ENCODE measurements around the gene PEAK1. TPM values are rescaled to one million over a fixed set of nuclear protein-coding genes. Genes with fewer than 3 reads are reported as not detected.

PEAK1 gene
- total RNA-seq, 1 experiment from 2014 or later: 18.4 TPM

DNA sequence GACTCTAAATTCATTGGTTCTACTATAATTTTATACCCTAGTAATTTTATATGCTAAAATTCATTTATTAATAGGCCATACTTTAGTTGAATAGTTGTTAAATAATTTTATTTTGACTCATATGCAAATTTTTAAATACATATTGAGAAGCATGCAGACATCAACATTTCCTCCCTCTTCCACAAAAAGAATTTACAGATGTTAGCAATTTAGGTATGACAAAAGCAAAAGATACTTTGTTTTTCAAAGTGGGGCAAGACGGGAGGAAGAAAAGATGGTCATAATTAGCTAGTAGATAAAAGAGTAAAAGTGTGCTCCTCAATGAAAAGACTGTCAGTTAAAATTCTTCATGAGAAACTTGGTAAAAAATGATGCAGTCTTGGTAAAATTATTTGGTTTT, 200.1 kb downstream of the PEAK1 start:
- H3K4me1 Mint-ChIP-seq (ENCODE audit: low read depth, unreplicated experiment): peaks cover 7% of the 10 kb centered on the region
- no peaks in the 10 kb centered on the region for H3K27me3 Mint-ChIP-seq (ENCODE audit: insufficient read depth, unreplicated experiment)
- no peaks in the 10 kb centered on the region for H3K9me3 ChIP-seq
- H3K27ac Mint-ChIP-seq (ENCODE audit: unreplicated experiment): no peak overlapping the region
- intact Hi-C loops (cut with micrococcal nuclease; ENCODE audit: unreplicated experiment): no loop called here
- H3K4me3 Mint-ChIP-seq (ENCODE audit: unreplicated experiment): no peak overlapping the region
- peaks cover 9% of the 10 kb centered on the region for H3K4me1 ChIP-seq
- DNase-seq: no peak
- CTCF ChIA-PET: no interaction called here
- TF ChIP-seq, protein P1, sequence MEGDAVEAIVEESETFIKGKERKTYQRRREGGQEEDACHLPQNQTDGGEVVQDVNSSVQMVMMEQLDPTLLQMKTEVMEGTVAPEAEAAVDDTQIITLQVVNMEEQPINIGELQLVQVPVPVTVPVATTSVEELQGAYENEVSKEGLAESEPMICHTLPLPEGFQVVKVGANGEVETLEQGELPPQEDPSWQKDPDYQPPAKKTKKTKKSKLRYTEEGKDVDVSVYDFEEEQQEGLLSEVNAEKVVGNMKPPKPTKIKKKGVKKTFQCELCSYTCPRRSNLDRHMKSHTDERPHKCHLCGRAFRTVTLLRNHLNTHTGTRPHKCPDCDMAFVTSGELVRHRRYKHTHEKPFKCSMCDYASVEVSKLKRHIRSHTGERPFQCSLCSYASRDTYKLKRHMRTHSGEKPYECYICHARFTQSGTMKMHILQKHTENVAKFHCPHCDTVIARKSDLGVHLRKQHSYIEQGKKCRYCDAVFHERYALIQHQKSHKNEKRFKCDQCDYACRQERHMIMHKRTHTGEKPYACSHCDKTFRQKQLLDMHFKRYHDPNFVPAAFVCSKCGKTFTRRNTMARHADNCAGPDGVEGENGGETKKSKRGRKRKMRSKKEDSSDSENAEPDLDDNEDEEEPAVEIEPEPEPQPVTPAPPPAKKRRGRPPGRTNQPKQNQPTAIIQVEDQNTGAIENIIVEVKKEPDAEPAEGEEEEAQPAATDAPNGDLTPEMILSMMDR (IDR thresholded peaks at IDR 0.05; ENCODE audit: insufficient read depth in 1 of 2, low read depth in 1 of 2, low read length in 1 of 2, severe bottlenecking in 1 of 2, unreplicated experiment in 1 of 2): no peak
- H3K36me3 Mint-ChIP-seq (ENCODE audit: insufficient read depth, unreplicated experiment): no peaks in the 10 kb centered on the region
- H3K9me3 Mint-ChIP-seq (ENCODE audit: unreplicated experiment): no peaks in the 10 kb centered on the region
- no peak overlapping the region for H3K4me3 ChIP-seq (ENCODE audit: low read depth, low read length)
- BruUV-seq (replicated peaks): no TSS peak
- POLR2A ChIA-PET: no interaction called here
- no peaks in the 10 kb centered on the region for H3K27me3 ChIP-seq (replicated peaks; ENCODE audit: control insufficient read depth, insufficient read depth, low read length)
- H3K36me3 ChIP-seq (ENCODE audit: control insufficient read depth, insufficient read depth, low read length): no peaks in the 10 kb centered on the region

DNA sequence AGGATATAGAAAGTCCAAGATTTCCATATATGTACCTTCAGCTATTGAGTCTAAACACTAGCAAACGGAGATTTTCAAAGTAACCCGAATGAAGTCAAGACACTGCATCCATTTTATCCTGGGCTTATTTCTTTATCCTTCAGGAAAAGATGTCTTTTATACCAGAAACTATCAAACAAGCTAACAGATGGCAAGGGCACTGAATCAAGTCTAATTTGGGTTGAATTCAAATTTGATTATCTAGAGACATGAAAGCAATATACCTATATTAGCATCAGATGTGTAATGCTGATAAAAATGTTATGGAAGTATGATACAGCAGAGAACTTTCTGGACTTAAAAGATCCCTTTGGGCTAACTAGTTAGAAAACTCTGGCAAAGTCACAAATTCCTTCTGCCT, 210.7 kb downstream of the PEAK1 start:
- Histone ChIP-seq H3K36me3 (ENCODE audit: control insufficient read depth, insufficient read depth, low read length) (no peaks in the 10 kb centered on the region), H3K27me3 (replicated peaks; ENCODE audit: control insufficient read depth, insufficient read depth, low read length) (no peaks in the 10 kb centered on the region), H3K4me1 (no peaks in the 10 kb centered on the region), H3K9me3 (peaks cover 3% of the 10 kb centered on the region; the same call in 1 of the 2 replicates), H3K4me3 (ENCODE audit: low read depth, low read length) (no peak overlapping the region)
- POLR2A ChIA-PET: no interaction called here
- Mint-ChIP-seq H3K27me3 (ENCODE audit: insufficient read depth, unreplicated experiment) (no peaks in the 10 kb centered on the region), H3K4me3 (ENCODE audit: unreplicated experiment) (no peak overlapping the region), H3K9me3 (ENCODE audit: unreplicated experiment) (peaks cover 9% of the 10 kb centered on the region), H3K36me3 (ENCODE audit: insufficient read depth, unreplicated experiment) (no peaks in the 10 kb centered on the region), H3K27ac (ENCODE audit: unreplicated experiment) (no peak overlapping the region), H3K4me1 (ENCODE audit: low read depth, unreplicated experiment) (no peaks in the 10 kb centered on the region)
- DNase-seq: no peak
- intact Hi-C loops (cut with micrococcal nuclease; ENCODE audit: unreplicated experiment): no loop called here
- TF ChIP-seq, protein P1 (IDR thresholded peaks at IDR 0.05; ENCODE audit: insufficient read depth in 1 of 2, low read depth in 1 of 2, low read length in 1 of 2, severe bottlenecking in 1 of 2, unreplicated experiment in 1 of 2): no peak
- BruUV-seq (replicated peaks): no TSS peak
- CTCF ChIA-PET: no interaction called here

DNA sequence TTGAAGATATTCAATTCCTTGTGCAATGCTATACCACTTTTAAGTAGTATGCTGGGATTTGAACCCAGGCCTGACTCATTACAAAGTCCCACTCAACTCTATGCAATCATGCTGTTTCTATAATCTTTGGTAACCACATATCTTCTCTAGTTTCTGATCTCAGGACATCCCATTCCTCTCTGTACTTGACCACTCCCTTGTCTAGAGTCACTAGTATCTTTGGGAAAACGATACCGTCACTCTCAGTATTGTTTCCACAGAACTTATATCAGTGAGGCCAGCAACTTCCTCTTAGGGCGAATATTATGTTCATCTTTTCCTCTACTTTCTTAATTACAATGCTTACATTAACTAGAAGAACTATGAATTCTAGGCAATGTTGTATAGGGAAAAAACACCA, 211.7 kb downstream of the PEAK1 start:
- Histone ChIP-seq H3K4me3 (ENCODE audit: low read depth, low read length) (no peak overlapping the region), H3K4me1 (no peaks in the 10 kb centered on the region), H3K9me3 (peaks cover 3% of the 10 kb centered on the region; the same call in 1 of the 2 replicates), H3K27me3 (replicated peaks; ENCODE audit: control insufficient read depth, insufficient read depth, low read length) (no peaks in the 10 kb centered on the region), H3K36me3 (ENCODE audit: control insufficient read depth, insufficient read depth, low read length) (no peaks in the 10 kb centered on the region)
- intact Hi-C loops (cut with micrococcal nuclease; ENCODE audit: unreplicated experiment): no loop called here
- ChIA-PET CTCF (no interaction called here), POLR2A (no interaction called here)
- Mint-ChIP-seq H3K27me3 (ENCODE audit: insufficient read depth, unreplicated experiment) (no peaks in the 10 kb centered on the region), H3K36me3 (ENCODE audit: insufficient read depth, unreplicated experiment) (no peaks in the 10 kb centered on the region), H3K27ac (ENCODE audit: unreplicated experiment) (no peak overlapping the region), H3K9me3 (ENCODE audit: unreplicated experiment) (peaks cover 9% of the 10 kb centered on the region), H3K4me1 (ENCODE audit: low read depth, unreplicated experiment) (no peaks in the 10 kb centered on the region), H3K4me3 (ENCODE audit: unreplicated experiment) (no peak overlapping the region)
- no TSS peak for BruUV-seq (replicated peaks)
- TF ChIP-seq, protein P1 (IDR thresholded peaks at IDR 0.05; ENCODE audit: insufficient read depth in 1 of 2, low read depth in 1 of 2, low read length in 1 of 2, severe bottlenecking in 1 of 2, unreplicated experiment in 1 of 2): no peak
- no peak for DNase-seq
